CD4-positive, alpha-beta T cell treated with Interleukin-10 for 1 hour (primary cell): ENCODE results near the gene SF1.

ENCODE experiments used
- DNase-seq: peaks from one replicate; pipeline ENCODE4 v3.0.0-alpha.2; 2020

The SF1 gene

GRCh38 chr11:64800303-64801157 lies 22.2 kb upstream of the SF1 start:
- DNase-seq = no peak

GRCh38 chr11:64799623-64800302 lies 21.4 kb upstream of the SF1 start:
- DNase-seq = no peak

GRCh38 chr11:64799256-64799622 lies 20.9 kb upstream of the SF1 start:
- no peak for DNase-seq

- DNase-seq = no peak
Measured at GRCh38 chr11:64796757-64797541, 18.6 kb upstream of the SF1 start.

- no peak for DNase-seq
Measured at GRCh38 chr11:64796047-64796756, 17.9 kb upstream of the SF1 start.

GRCh38 chr11:64794526-64794925 lies 16.2 kb upstream of the SF1 start:
- no peak for DNase-seq

GRCh38 chr11:64793271-64794160 lies 15.2 kb upstream of the SF1 start:
- no peak for DNase-seq

GRCh38 chr11:64792482-64792881 lies 14.1 kb upstream of the SF1 start:
- DNase-seq = no peak

GRCh38 chr11:64791781-64792291 lies 13.5 kb upstream of the SF1 start:
- no peak for DNase-seq

GRCh38 chr11:64790205-64791095 lies 12.1 kb upstream of the SF1 start:
- DNase-seq = no peak

- no peak for DNase-seq
Measured at GRCh38 chr11:64789331-64790204, 11.2 kb upstream of the SF1 start.

GRCh38 chr11:64788321-64789215 lies 10.2 kb upstream of the SF1 start:
- DNase-seq = no peak

- DNase-seq = peak; percentile 73
Measured at GRCh38 chr11:64787526-64788320, 9.4 kb upstream of the SF1 start.

GRCh38 chr11:64786308-64786707 lies 8.0 kb upstream of the SF1 start:
- DNase-seq = no peak

- DNase-seq = no peak
Measured at GRCh38 chr11:64784813-64785581, 6.7 kb upstream of the SF1 start.

- DNase-seq = no peak
Measured at GRCh38 chr11:64778223-64778472, 194 bp downstream of the SF1 start.
